IPS-15b (cell line): Measurements from ENCODE around the gene TTLL3.
A peak's percentile ranks its signal among the peaks of the same experiment; 100 is the strongest.

Source experiments
- H3K27me3 ChIP-seq: one replicate; pipeline ENCODE4 v1.6.1; 2013; ENCODE audit warnings: low read length; ENCODE audit not compliant: control insufficient read depth, insufficient read depth
- H3K36me3 ChIP-seq: one replicate; pipeline ENCODE4 v1.6.1; 2013; ENCODE audit warnings: low read length; ENCODE audit not compliant: control insufficient read depth, insufficient read depth
- H3K4me1 ChIP-seq: one replicate; pipeline ENCODE4 v1.6.1; 2013; ENCODE audit warnings: mild to moderate bottlenecking, low read length; ENCODE audit not compliant: control insufficient read depth, insufficient read depth
- H3K4me3 ChIP-seq: one replicate; pipeline ENCODE4 v1.5.1; 2013; ENCODE audit warnings: low read depth, low read length
- H3K9ac ChIP-seq: one replicate; pipeline ENCODE4 v1.6.1; 2013; ENCODE audit warnings: low read depth, mild to moderate bottlenecking, low read length
- H3K9me3 ChIP-seq: one replicate; pipeline ENCODE4 v1.6.1; 2013; ENCODE audit warnings: mild to moderate bottlenecking, low read length; ENCODE audit not compliant: control insufficient read depth, insufficient read depth

Gene TTLL3, protein sequence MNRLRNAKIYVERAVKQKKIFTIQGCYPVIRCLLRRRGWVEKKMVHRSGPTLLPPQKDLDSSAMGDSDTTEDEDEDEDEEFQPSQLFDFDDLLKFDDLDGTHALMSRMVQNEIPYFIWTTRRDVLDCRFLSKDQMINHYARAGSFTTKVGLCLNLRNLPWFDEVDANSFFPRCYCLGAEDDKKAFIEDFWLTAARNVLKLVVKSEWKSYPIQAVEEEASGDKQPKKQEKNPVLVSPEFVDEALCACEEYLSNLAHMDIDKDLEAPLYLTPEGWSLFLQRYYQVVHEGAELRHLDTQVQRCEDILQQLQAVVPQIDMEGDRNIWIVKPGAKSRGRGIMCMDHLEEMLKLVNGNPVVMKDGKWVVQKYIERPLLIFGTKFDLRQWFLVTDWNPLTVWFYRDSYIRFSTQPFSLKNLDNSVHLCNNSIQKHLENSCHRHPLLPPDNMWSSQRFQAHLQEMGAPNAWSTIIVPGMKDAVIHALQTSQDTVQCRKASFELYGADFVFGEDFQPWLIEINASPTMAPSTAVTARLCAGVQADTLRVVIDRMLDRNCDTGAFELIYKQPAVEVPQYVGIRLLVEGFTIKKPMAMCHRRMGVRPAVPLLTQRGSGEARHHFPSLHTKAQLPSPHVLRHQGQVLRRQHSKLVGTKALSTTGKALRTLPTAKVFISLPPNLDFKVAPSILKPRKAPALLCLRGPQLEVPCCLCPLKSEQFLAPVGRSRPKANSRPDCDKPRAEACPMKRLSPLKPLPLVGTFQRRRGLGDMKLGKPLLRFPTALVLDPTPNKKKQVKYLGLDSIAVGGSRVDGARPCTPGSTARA

DNA sequence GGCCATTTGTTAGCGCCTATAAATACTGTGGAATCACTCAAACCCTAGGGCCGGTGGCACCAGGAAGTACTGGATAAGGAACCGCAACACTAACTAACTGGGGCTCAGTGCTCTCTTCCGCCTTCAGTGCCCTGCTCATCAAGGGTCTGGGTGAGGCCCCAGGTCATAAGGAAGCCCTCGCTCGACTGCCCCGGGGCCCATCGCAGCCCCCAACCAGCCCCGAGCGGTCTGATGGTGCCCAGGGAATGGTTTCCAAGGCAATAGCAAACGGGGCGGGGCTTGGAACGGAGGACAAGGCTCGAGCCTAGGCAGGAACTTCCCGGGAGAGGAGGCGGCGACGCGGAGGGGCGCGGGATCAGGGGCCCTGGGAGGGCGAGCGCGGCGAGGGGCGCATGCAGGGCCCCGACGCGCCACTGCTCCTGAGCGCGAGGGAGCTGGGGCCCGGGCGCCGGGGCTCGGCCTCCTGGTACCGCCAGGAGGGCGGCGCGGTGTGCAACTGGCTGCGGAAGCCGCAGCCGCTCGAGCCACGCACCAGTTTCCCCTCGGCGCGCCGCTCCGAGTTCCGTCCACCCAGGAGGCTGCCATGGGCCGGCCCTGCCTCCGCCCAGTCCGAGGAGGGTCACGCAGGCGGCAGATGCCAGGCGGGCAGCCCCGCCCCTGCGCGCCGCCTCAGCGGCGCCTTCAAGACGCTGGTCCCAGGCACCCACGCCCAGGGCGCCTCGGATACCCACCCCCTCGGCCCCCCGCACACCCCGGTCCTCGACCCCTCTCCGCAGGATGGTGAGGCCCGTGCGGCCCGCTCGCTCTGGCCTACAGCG, at the start of gene TTLL3:
Gene TTLL3, plus strand, starts transcription at position 648 of the 818 bp plus-strand sequence. CDS start 400 bp downstream, outside the sequence.
- Histone ChIP-seq H3K9ac (peak within 1 kb of the TSS; percentile 0), H3K4me3 (peak within 1 kb of the TSS; percentile 53), H3K9me3 (no peaks in the 10 kb centered on the region), H3K27me3 (peaks cover 14% of the 10 kb centered on the region), H3K4me1 (peaks cover 8% of the 10 kb centered on the region), H3K36me3 (peaks cover 18% of the 10 kb centered on the region)

DNA sequence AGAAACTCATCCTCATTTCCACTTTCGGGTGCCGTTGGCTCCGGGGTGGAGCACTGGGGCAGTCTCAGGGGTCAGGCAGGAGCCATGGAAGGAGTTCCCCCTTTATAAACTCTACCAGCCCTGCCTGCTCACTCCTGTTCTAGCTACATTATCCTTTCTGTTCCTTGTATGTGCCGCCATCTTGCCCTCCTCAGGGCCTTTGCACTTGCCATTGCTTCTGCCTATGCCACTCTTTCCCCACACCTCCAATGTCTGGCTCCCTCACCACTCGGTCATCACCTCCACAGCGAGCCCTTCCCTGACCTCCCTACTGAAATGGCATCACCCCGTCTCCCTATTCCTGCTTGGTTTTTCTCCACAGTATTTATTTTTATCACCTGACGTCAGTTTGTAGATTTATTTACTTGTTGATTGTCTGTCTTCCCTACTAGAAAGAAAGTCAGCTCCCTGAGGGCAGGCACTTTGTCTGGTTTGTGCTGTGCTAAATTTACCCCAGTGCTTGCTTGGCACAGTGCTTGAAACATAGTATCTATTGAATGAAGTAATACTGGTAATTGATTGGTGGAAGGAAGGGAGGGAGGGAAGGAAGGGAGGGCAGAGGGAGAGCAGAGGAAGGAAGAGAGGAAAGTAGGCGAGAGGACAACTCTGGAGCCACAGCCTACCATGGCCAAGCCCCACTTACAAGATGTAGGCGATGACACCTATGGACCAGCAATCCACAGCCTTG, 49.1 kb upstream of the TTLL3 start:
- H3K9me3 ChIP-seq = no peaks in the 10 kb centered on the region
- H3K27me3 ChIP-seq = no peaks in the 10 kb centered on the region
- no peak overlapping the region for H3K9ac ChIP-seq
- H3K4me3 ChIP-seq = no peak overlapping the region
- peaks cover under 1% of the 10 kb centered on the region for H3K4me1 ChIP-seq
- H3K36me3 ChIP-seq = peaks cover 19% of the 10 kb centered on the region

DNA sequence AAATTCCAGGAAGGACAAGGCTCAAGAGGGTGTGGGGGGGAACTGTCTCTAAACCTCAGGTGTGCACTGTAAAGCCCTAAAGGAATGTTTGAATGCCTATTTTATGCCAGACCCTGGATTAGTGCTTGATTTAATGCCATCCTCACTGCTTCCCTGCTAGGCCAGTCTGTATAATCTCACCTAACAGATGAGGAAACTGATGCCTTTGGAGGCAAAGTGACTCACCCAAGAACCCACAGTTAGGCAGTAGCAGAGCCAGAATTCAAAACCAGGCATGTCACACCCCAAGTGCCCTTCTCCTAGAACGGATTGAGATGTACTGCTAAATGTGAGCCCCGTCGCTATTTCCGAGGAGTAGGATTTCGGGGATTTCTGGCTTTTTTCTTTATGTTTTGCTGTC, 48.1 kb upstream of the TTLL3 start:
- Histone ChIP-seq H3K4me3 (no peak overlapping the region), H3K27me3 (no peaks in the 10 kb centered on the region), H3K36me3 (peaks cover 13% of the 10 kb centered on the region)

DNA sequence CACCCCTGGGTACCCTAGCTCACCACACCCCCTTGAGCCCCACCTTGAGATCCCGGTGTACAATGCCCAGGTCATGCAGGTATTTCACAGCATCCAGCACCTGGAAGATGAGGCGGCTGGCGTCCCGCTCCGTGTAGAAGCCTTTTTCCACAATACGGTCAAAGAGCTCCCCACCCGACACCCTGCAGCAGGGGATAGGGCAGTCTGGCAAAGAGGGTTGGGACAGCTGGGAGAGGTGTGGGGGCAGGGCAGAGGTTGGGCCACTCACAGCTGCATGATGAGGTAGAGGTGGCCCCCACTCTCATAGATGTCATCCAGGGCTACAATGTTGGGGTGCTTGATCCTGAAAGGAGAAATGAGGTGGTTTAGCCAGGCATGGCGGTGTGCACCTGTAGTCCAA, 47.2 kb upstream of the TTLL3 start:
- H3K4me3 ChIP-seq = no peak overlapping the region

More for the DNA sequence above, 48.1 kb upstream of the TTLL3 start:
- H3K4me1 ChIP-seq = peaks cover 2% of the 10 kb centered on the region
- no peaks in the 10 kb centered on the region for H3K9me3 ChIP-seq
- H3K9ac ChIP-seq = no peak overlapping the region

DNA sequence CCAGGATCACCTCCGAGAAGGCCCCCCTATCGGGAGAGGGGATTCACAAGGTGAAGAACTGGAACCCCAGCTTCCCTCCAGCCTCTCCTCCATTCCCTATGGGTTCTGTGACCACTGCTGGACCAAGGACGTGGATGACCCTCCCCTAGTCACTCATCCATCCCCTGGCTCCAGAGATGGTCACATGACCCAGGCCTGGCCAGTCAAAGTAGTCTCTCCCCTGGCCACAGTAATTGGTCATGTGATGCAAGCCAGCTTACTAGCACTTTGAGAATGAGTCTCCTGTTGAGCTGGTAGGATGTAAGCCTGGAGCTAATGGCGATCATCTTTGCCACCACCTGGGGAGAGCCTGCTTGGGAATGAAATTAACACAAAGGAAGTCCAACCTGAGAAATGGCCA, 44.2 kb upstream of the TTLL3 start:
- no peaks in the 10 kb centered on the region for H3K36me3 ChIP-seq
- H3K9me3 ChIP-seq = no peaks in the 10 kb centered on the region
- no peak overlapping the region for H3K9ac ChIP-seq
- peaks cover 11% of the 10 kb centered on the region for H3K27me3 ChIP-seq
- peaks cover 5% of the 10 kb centered on the region for H3K4me1 ChIP-seq
- H3K4me3 ChIP-seq = no peak overlapping the region

More for the DNA sequence above, 47.2 kb upstream of the TTLL3 start:
- no peak overlapping the region for H3K9ac ChIP-seq
- no peaks in the 10 kb centered on the region for H3K9me3 ChIP-seq
- no peaks in the 10 kb centered on the region for H3K27me3 ChIP-seq
- H3K4me1 ChIP-seq = peaks cover 2% of the 10 kb centered on the region
- peaks cover 6% of the 10 kb centered on the region for H3K36me3 ChIP-seq

DNA sequence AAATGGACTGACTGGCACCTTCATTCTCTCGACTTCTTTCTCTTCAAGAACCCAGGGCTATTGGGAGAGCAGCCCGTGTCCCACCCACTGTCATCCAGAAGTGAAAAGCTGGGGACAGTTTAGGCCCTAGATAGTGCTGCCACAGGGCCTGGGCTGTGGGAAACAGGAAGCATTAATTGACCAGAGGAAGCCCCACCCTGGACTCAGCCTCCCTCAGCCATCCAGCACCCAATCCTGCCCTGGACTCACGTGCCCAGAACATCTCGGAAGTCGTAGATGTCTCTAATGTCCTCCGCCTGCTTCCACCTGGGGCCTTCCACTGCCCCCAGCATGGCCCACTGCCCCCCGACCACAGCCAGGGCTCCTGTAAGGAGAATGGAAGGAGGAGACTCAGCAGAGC, 42.6 kb upstream of the TTLL3 start:
- Histone ChIP-seq H3K36me3 (no peaks in the 10 kb centered on the region), H3K27me3 (peaks cover 17% of the 10 kb centered on the region), H3K9me3 (no peaks in the 10 kb centered on the region), H3K9ac (no peak overlapping the region), H3K4me1 (peaks cover 5% of the 10 kb centered on the region), H3K4me3 (no peak overlapping the region)

DNA sequence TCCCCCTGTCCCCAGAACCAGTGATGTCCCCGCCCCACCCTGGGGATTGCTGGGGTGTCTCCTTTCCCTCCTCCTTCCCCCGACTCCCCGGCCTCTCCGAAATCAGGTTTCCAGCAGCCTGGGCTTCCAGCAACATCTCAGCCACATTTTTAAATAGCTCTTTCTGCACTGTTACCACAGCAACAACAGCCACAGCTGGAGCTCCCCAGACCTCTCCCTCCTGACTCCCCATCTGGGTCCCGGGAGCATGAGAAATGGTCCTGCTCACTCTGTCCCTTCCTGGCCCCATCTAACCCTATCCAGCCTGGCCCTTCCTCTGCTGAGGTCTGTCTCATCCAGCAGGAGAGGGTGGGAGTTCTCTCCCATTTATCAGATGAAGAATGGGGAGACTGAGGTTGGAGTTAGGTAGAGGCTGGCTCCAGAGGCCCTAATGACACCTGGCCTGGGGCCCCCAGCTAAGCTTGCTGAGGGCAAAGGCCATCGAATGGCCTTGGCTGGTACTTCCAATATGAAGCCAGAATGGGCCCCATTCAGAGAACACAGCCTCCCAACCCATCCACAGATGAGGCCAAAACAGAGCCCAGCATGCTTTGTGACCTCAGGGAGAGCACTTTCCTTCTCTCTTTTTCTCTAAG, 41.8 kb upstream of the TTLL3 start:
- Histone ChIP-seq H3K36me3 (no peaks in the 10 kb centered on the region), H3K9me3 (no peaks in the 10 kb centered on the region), H3K9ac (no peak overlapping the region), H3K4me3 (no peak overlapping the region), H3K4me1 (peaks cover 5% of the 10 kb centered on the region), H3K27me3 (peaks cover 17% of the 10 kb centered on the region)

DNA sequence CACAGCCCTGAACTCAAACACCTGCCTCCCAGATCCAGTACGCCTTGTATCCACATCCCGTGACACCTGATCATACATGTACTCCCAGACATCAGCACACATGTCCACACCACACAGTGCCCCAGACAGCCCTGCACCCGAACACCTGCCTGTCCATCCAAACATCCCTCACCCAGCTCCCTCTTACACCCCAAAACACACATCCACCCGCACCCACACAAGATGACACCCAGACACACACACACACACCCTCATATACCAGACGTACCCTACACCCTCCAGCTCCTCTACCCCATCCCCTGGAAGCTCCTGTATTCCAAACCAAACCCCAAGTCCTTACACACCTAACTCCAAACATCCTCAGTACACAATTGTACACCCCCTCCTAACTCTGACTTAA, 41.0 kb upstream of the TTLL3 start:
- Histone ChIP-seq H3K9me3 (no peaks in the 10 kb centered on the region), H3K36me3 (no peaks in the 10 kb centered on the region), H3K4me1 (peaks cover 5% of the 10 kb centered on the region), H3K4me3 (peak overlapping the region; percentile 77), H3K27me3 (peaks cover 17% of the 10 kb centered on the region), H3K9ac (no peak overlapping the region)

DNA sequence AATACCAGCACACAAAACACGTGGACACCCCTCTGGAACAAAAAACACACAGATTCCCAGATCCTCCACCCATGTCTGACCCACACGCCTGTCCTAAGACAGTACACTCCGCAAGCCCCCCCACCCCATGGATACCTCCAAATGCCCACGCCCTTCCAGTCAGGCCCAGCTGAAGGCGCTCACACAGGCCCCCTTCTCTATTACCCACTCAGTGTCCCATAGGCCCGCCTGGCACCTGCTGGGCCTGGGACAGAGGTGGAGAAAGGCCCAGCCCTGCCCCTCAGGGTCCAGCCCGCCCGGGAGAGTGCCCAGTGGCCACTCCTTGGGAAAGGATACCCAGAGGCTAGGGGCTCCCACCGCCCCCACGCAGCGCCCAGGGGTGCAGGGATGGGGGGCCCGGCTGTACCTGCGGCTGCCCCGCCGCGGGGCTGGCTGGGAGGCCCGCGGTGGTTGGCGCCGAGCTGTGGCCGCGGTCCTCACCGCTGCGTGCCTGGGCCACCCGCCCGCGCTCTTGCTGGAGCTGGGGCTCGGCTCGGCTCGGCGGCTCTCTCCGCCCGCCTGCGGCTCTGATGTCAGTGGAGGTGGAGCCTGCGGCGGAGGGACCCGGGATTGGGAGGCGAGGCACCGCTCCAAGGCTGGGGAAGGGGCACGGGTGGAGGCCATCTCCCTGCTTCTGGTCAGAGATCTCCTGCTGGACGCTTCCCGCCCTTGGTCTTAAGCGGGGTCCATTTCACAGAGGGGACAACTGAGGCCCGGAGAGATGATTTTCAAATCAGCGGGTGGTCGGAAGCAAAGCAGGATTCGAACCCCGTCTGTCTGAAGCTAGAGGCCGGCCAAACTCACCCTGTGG, 40.4 kb upstream of the TTLL3 start, which contains the start of gene CAMK1:
Gene CAMK1, minus strand, starts transcription at position 522 of the 850 bp plus-strand sequence. CDS start 2,198 bp downstream, outside the sequence.
- Histone ChIP-seq H3K27me3 (peaks cover 17% of the 10 kb centered on the region), H3K9ac (peak within 1 kb of the TSS; percentile 47), H3K9me3 (no peaks in the 10 kb centered on the region), H3K4me1 (peaks cover 5% of the 10 kb centered on the region), H3K4me3 (peak within 1 kb of the TSS; percentile 77), H3K36me3 (no peaks in the 10 kb centered on the region)

DNA sequence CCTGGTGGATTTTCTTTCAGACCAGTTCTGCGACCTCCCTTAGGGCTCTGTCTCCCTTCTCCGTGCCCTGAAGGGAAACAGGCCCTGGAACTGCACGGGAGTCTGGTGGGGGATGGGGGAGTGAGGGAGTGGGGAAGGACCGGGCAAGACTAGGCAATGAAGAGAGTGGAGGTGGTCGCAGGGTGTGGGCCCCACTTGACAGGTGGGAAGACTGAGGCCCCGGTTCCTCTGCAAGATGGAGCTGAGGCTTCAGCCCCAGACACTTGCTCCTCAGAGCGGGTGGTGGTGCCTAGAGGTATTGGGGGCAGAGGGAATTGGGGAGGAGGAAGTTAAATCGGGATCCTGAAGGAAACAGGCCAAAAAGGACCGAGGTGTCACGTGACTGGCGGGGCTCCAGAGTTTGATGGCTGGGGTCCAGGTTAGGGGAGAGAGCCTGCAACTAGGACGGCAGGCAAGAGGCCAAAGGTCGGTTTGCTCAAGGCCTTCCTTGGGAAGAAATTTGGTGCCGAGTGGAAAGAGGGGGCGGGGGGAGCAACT, 39.7 kb upstream of the TTLL3 start:
- peak overlapping the region; percentile 47 for H3K9ac ChIP-seq

More for the DNA sequence above, 39.7 kb upstream of the TTLL3 start:
- peaks cover 17% of the 10 kb centered on the region for H3K27me3 ChIP-seq
- peak overlapping the region; percentile 77 for H3K4me3 ChIP-seq
- peaks cover 5% of the 10 kb centered on the region for H3K4me1 ChIP-seq
- no peaks in the 10 kb centered on the region for H3K9me3 ChIP-seq
- H3K36me3 ChIP-seq = no peaks in the 10 kb centered on the region
